Activated naive CD4-positive, alpha-beta T cell treated with Interleukin-2 at 50 U/mL for 16 hours (primary cell): ENCODE measurements around the gene CTDP1.

Experiments
- DNase-seq: peaks from one replicate; pipeline ENCODE4 v3.0.0-alpha.2; 2020

Gene CTDP1

DNA sequence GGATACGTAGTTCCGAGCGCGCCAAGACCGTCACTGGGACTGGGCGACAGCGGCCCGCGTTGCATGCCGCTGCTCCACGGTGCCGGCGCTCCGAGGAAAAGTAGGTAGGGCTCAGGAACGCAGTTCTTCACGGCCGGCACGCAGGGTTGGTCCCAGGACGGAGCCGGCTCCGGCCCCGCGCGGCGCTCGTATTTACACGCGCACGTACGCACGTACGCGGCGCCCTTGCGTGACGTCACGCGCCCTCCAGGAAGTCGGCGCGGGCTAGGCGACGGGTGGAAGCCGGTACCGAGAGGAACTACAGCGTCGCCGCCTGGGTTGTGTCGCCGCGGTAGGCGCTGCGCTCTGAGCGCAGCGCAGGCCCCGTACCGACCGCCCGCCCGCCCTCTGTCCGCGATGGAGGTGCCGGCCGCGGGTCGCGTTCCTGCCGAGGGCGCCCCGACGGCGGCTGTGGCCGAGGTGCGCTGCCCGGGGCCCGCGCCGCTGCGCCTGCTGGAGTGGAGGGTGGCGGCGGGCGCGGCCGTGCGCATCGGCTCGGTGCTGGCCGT, at the start of gene CTDP1:
TSS of gene CTDP1 (plus strand) at position 252 of the 548 bp plus-strand sequence. CDS start at position 397, 145 bp downstream.
- peak; percentile 86 for DNase-seq

DNA sequence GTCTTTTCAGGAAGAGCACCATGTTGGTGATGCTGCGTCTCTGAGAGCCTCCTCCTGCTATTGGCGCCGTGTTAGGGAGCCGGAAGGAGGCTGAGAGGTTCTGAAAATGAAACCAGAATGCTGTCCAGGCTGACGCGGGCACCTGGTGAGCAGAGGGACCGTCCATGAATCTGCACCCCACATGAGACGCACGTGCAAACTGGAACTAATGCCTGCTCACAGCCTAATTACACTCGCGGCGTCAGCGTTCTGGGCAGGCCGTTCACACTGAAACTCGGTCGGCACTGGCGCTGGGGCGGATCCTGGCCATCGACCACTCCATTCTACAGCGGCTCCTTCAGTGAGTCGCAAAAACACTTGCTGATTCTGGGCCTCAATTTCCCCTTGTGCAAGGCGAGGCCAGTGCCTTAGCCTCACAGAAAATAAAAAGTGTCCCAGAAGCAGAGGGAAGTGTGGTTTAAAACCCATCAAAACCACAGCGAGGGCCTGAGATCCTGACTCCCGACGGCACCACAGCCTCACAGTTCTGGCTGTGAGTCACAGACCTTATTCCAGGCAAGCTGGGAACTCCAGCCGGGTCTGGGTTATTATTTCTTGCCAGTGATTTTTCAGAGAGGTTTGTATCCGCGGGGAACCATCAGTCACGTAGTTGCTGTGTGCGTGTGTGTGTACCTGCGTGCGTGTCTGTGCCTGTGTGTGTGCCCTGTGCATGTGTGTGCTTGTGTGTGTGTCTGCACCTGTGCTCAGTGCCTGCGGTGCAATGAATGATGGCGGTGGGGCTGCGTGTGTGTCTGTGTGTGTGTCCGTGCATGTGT, 49.1 kb upstream of the CTDP1 start:
- no peak for DNase-seq

GRCh38 chr18:79631096-79631507, 48.5 kb upstream of the CTDP1 start:
- DNase-seq, result no peak

GRCh38 chr18:79631761-79632446, 47.7 kb upstream of the CTDP1 start:
- no peak for DNase-seq

GRCh38 chr18:79632765-79633164, 46.8 kb upstream of the CTDP1 start:
- DNase-seq, result no peak

- DNase-seq, result no peak
Observed at GRCh38 chr18:79634186-79634585, 45.4 kb upstream of the CTDP1 start.

GRCh38 chr18:79634593-79635426, 44.8 kb upstream of the CTDP1 start:
- no peak for DNase-seq

DNA sequence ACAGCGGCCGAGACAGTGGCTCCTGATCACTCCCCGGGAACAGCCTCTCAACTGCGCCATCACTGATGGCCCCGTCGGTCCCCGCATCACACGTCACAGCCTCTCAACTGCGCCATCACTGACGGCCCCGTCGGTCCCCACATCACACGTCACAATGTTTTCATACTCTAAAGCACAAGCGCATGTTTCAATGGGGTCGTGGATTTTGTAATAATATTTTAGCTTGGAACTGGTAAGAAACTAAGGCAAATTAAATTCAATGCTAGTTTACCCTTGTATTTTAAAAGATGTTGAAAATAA, 44.2 kb upstream of the CTDP1 start:
- no peak for DNase-seq

DNA sequence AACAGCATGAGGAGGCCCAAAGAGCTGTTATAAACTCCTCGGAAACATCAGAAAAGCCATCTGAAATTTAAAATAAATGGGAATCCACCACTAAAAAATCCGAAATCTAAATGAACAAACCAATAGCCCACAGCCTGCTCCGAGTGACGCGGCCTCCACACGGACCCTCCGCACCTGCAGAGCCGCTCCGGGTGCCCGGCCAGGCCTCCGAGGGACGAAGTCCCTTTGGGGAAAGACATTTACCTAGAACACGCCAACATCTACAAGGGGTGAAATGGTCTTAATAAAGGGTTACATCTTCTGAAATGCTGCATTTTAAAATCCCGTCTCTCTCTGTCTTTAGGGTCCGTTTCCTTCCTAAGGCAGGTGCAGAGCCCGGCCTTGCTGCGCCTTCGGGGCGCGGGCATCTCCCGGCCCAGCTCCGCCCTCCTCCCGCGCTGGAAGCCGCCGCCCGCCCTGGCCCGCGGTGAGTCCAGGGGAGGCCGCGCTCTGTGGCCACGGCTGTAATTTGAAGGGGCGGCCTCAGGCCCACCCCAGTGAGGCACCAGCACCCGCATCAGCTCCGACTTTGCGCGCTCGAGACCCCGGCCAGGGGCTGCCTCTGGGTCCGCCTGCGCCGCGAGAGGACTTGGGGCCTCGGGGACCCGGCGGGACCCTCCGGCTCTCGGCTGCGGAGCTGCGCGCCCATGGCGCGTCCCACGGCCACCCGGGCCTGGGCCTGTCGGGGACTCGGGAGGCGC, 42.3 kb upstream of the CTDP1 start:
- DNase-seq, result no peak

DNA sequence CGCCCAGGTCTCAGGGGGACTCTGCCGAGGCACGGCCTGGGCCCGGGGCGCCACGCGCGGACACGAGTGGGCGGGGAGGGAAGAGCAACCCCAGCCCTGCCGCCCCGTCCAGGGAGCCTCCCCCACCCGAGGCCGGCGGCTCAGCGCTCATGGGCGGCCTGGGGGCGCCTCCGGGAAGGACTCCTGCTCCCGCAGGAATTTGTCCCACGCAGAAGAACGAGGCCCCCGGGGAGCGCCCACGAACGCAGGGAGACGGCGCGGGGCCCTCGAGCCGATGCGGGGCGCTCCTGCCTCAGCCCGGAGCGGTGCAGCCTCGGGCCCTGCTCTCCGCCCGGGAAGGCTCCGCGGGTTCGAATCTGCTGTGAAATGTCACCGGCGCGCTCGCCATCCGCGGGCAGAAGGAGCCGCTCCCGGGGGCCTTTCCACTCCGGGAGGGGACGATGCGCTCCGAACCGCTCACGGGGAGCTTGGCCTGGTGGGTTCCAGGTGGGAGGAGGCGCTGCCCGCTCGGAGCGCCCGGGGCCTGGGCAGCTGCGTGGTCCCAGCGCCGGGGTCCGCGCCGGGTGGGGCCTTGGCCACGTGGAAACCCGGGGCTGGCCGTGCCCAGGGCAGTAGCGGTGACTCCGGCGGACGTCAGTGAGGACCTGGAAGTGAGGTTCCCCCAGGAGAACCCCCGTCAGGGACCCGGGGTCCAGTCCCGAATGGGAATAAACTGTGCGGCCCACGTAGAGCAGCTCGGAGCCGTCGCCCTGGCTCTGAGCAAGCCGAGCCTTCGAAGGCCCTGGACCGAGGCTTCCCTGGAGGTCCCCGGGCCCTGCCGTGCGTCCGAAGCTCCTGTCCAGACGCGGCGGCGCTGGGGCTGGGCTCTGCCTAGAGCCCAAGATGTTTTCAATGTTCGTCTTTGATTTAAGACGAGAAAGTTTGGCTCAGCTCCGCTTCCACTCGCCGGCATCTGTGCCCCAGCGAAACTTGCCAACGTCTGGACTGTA, 41.4 kb upstream of the CTDP1 start:
- no peak for DNase-seq

GRCh38 chr18:79639072-79639829, 40.4 kb upstream of the CTDP1 start:
- DNase-seq, result no peak

- DNase-seq, result no peak
Observed at GRCh38 chr18:79640064-79640672, 39.4 kb upstream of the CTDP1 start.

GRCh38 chr18:79640875-79641274, 38.7 kb upstream of the CTDP1 start:
- DNase-seq, result no peak

GRCh38 chr18:79641722-79642497, 37.7 kb upstream of the CTDP1 start:
- no peak for DNase-seq

DNA sequence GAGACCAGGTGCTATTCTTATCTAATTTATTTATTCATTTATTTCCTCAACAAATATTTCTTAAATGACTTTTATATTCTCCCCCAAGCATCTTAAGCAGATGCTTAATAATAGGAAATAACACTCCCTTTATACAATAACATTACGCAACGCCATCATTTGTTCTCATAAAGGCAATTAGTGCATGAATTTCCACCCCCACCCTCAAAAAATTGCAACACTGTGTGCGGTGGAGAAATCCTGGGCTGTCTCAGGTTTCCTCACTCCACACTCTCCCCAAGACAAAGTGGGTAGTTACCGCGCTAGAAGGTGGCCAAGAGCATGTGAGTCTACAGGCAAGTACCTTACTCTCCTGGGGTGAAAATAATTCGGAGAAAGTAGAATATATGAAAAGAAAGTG, 37.0 kb upstream of the CTDP1 start:
- DNase-seq, result no peak

- no peak for DNase-seq
Observed at GRCh38 chr18:79643054-79643984, 36.3 kb upstream of the CTDP1 start.

DNA sequence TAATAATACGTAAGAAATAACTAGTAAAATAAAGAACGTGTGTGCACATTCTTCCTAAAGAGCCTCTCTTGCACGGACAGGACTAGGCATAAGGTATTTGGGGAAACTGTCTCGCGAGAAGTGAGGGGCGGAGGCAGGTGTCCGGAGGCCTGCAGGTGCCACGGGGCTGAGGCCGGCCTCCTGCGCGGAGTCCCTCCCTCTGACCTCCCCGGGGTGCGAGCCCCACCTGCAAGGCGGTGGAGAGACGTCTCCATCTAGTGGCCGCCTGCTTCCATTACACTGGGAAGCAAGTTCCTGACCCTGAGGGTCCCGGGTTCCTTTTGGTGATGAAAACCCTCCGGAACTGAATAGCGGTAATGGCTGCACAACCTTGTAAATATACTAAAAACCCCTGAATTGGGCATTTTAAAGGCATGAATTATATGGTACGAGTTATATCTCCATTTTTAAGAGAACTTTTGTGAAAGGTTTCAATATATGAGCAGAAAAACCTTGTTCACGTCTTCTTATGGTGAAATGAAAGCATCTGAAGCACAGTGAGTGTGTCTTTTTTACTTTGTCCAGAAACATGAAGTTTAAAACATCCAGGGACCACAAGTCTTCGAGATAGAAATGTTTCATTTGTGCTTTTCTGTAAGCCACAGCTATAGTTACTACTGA, 35.5 kb upstream of the CTDP1 start:
- DNase-seq, result peak; percentile 70

DNA sequence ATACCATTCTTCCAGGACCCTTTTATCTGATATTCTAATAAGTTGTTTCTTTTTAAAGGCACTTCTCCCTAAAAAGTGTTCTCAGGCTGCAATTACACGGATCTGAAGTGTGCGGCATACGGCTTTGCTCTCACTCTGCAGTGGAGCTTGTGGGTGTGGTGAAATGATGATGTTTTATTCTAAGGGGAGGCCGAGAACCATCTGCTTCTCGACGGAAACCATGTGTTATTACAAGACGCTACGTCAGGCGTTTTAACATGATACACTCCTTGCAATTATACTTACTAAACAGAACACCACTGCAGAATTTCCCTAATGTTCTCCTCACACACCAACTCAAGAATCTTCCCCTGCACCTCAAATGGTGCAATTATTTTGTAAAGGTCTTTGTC, 34.9 kb upstream of the CTDP1 start:
- DNase-seq, result no peak
